ENCODE results near the gene RNF126.

Gene RNF126

GRCh38 chr19:682678-683320 is 19.8 kb upstream of the RNF126 start:
- DNase-seq (ENCODE audit: low read depth), result no peak
- TF ChIP-seq CTCF (IDR thresholded peaks at IDR 0.05; ENCODE audit: low read length, missing control alignments), result no peak

GRCh38 chr19:681029-682019 is 18.3 kb upstream of the RNF126 start:
- no peak for TF ChIP-seq CTCF (IDR thresholded peaks at IDR 0.05; ENCODE audit: low read length, missing control alignments)
- H3K4me3 ChIP-seq (replicated peaks; ENCODE audit: low read depth, low read length), result peak overlapping the region; percentile 60
- no peak for DNase-seq (ENCODE audit: low read depth)

More at GRCh38 chr19:682678-683320, 19.8 kb upstream of the RNF126 start:
- no peak overlapping the region for H3K4me3 ChIP-seq (replicated peaks; ENCODE audit: low read depth, low read length)

DNA sequence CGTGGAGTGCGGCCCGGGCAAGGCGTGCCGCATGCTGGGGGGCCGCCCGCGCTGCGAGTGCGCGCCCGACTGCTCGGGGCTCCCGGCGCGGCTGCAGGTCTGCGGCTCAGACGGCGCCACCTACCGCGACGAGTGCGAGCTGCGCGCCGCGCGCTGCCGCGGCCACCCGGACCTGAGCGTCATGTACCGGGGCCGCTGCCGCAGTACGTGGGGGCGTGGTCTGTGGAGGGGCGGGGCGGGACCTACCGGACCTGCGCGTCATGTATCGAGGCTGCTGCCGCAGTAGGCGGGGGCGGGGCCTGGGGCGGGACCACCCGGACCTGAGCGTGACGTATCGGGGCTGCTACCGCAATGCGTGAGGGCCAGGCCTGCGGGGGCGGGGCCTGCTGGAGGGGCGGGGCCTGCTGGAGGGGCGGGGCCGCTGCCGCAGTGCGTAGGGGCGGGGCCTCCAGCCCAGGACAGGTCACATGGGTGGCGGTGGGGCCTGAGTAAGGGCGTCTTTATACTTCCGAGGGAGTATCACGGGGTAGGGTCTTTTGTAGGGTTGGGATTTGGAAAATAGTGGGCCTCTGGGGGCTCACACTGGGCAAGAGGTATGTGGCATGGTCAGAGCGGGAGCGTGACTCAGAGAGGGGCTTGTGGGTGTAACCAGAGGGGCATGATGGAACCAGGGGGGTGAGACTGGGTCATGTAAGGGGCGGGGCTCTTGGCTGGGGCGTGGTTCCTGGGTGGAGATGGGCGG is 17.4 kb upstream of the RNF126 start:
- peak; percentile 99 for DNase-seq (ENCODE audit: low read depth)
- peak overlapping the region; percentile 60 for H3K4me3 ChIP-seq (replicated peaks; ENCODE audit: low read depth, low read length)
- peak; percentile 7 for TF ChIP-seq CTCF (IDR thresholded peaks at IDR 0.05; ENCODE audit: low read length, missing control alignments)

DNA sequence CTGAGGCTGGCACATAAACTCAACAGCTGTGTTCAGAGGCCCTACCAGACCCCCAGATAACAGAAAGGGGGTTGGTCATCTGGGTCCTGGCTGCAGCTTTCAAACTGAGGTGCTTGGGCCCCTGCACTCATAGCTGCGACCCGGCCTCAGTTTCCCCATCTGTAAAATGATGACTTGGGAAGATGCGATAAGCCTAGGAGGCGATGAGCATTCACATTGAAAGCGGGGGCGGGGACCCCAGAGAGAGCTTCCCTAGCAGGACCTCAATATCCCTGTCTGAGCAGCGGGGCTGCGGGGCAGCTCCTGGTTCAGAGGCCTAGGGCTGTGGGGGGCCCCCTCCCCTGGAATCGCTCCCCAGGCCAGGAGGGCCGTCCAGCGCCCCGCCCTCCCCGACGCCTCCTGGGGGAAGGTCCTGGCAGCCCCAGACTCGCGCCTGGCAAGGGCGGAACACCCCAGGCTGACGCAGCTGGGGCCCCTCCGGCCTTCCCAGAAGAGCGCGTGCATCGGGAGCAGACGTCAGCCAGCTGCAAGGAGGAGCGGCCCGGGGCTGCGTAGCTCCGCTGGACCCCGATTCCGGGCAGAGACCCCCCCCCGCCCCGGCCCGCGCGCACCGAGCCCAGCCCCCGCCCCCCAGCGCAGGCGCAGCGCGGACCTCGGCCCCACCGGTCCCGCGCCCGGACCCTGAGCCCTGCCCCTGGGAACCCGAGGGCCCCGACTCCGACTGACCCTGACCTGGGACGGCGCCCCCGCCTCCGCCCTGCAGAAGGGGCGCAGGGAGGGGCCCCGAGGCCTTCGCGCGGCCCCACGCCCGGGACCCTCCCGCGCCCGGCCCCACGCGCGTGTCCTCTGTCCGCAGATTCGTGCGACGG is 16.6 kb upstream of the RNF126 start:
- no peak for TF ChIP-seq CTCF (IDR thresholded peaks at IDR 0.05; ENCODE audit: low read length, missing control alignments)
- H3K4me3 ChIP-seq (replicated peaks; ENCODE audit: low read depth, low read length), result peak overlapping the region; percentile 56
- peak; percentile 88 for DNase-seq (ENCODE audit: low read depth)

GRCh38 chr19:678791-679388 is 15.9 kb upstream of the RNF126 start:
- no peak for DNase-seq (ENCODE audit: low read depth)
- no peak for TF ChIP-seq CTCF (IDR thresholded peaks at IDR 0.05; ENCODE audit: low read length, missing control alignments)
- peak overlapping the region; percentile 56 for H3K4me3 ChIP-seq (replicated peaks; ENCODE audit: low read depth, low read length)

Measured in fibroblast of pulmonary artery (primary cell).